Activated T-helper 17 cell treated with anti-CD3 and anti-CD28 coated beads, Interleukin-2, amount 50 U/mL, for 72 hours (primary cell): ENCODE measurements around the gene MPHOSPH9. TPM values are rescaled to one million over a fixed set of nuclear protein-coding genes. Genes with fewer than 3 reads are reported as not detected.
"Not testable (repeated sequence)": the region's sequence is repeated elsewhere in the genome, so short reads cannot be mapped to it uniquely, and the experiment has no call there.

Experiments
- ATAC-seq: fragments of 150-1000 bp; cut with Tn5 transposase; replicated peaks from 2 replicates; pipeline ENCODE4 v1.10.0; 2021; ENCODE audit warnings: mild to moderate bottlenecking, moderate library complexity
- H3K27ac Mint-ChIP-seq: one replicate; pipeline ENCODE4 v1.8.0; 2022; ENCODE audit warnings: mixed read lengths
- H3K27me3 Mint-ChIP-seq: one replicate; pipeline ENCODE4 v1.8.0; 2022; ENCODE audit warnings: mixed read lengths
- H3K36me3 Mint-ChIP-seq: one replicate; pipeline ENCODE4 v1.8.0; 2022; ENCODE audit warnings: low read depth, mild to moderate bottlenecking, mixed read lengths
- H3K4me1 Mint-ChIP-seq: one replicate; pipeline ENCODE4 v1.8.0; 2022; ENCODE audit warnings: mixed read lengths
- H3K4me3 Mint-ChIP-seq: one replicate; pipeline ENCODE4 v1.8.0; 2022; ENCODE audit warnings: mild to moderate bottlenecking, mixed read lengths
- H3K9me3 Mint-ChIP-seq: one replicate; pipeline ENCODE4 v1.8.0; 2022; ENCODE audit warnings: mixed read lengths
- total RNA-seq, 2 donors: library from RNA; stranded (reverse); gene quantifications; one replicate each; pipeline ENCODE4 v1.2.3, GENCODE V29; 2022

The MPHOSPH9 gene
- total RNA-seq, 2 donors from 2014 or later, result 72.3 to 77.1 TPM

DNA sequence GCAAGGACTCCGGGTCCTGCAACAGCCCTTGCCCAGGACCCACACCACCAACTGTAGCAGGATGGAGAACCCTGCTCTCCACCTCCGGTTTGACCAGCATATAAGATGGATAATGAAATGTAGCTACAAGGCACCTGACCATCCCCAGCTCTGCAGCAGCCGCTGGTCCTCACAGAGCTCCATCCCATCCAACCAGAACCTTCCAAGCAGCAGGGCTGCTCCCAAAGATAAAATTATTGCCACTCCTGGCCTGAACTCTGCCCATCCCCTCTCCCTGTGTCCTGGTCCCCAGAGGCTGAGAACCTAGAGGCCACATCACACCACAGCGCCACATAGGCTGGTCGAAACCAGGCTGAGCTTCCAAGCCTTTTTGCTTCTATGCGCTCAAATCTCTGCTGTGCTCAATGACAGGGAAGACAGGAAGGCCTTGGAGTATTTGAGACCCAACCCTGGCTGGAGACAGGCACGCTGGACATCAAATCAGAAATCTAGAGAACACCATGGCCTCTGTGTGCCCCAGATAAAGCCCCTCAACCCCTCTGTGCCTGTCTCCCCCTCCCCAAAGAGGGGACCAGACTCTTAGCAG is 34.5 kb upstream of the MPHOSPH9 start:
- Mint-ChIP-seq H3K36me3 (peaks cover 5% of the 10 kb centered on the region), H3K9me3 (no peaks in the 10 kb centered on the region), H3K4me1 (no peaks in the 10 kb centered on the region), H3K27ac (peak overlapping the region; percentile 52), H3K27me3 (no peaks in the 10 kb centered on the region), H3K4me3 (no peak overlapping the region)
- ATAC-seq, result no peak

DNA sequence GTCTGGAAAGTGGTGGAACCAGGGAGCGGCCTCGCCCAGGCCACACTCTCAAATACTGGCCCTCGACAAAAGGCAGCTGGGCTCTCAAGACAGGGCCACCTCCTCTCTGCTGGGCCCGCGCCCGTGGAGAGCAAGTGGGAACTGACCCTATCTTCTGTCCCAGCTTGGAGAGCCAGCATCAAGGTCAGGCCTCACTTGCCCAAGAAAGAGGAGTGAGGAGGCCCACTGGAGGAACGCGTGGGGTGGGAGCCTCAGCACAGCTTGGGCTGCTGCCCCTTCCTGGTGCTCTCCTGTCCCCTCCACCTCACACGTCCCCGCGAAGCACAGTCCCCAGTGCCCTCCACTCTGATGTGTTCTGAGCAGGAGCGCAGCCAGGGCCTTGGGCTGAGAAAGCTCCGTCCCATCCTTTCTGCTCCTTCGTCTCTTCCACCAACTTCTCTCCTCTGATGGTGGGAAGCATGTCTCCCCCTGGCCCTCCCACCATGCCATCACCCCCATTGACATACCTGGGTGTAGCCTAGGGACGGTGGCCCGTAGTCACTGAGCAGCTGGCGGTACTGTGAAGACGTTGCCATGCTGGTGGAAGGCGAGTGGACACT is 33.8 kb upstream of the MPHOSPH9 start:
- Mint-ChIP-seq H3K9me3 (no peaks in the 10 kb centered on the region), H3K27ac (peak overlapping the region; percentile 52), H3K4me1 (no peaks in the 10 kb centered on the region), H3K36me3 (peaks cover 5% of the 10 kb centered on the region), H3K4me3 (no peak overlapping the region), H3K27me3 (no peaks in the 10 kb centered on the region)
- ATAC-seq, result no peak

DNA sequence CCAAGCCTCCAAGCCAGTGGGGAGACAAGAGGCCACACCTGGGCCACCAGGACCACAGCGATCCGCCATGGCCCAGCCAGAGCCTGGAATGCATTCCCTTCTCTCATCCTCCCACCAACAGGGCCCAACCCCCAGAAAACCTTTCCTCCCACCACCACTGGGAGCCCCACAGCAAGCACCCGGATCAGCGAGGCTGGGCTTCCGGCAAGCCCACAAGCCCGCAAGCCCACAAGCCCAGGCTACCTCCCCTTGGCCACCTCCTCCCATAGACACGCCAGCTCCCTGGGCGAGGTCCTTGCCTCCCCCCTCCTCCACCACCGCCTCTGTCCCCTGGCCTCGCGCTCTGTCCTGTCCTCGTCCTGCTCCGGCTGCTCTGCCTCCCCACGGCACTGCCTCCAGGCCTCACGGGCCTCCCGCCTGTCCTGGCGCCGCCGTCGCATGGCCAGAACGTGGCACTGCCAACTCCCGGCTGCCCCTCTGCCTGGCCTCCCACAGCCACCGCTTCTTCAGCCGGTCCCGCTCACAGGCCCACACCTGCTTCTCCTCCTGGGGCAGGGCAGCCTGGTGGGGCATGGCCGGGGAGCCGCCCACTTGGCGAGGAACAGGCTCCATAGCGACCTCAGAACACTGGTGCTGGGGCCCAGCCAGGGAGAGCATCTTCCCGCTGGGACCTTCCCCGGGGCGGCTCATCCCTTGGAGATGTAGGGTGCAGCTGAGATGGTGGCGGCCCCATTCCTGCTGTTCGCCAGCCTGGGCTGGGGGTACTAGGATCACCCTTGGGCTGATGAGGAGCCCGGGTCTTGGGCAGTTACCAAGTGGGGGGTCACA is 33.1 kb upstream of the MPHOSPH9 start:
- Mint-ChIP-seq H3K27ac (no peak overlapping the region), H3K4me3 (no peak overlapping the region), H3K9me3 (no peaks in the 10 kb centered on the region), H3K4me1 (no peaks in the 10 kb centered on the region), H3K36me3 (peaks cover 5% of the 10 kb centered on the region), H3K27me3 (no peaks in the 10 kb centered on the region)
- ATAC-seq, result no peak

DNA sequence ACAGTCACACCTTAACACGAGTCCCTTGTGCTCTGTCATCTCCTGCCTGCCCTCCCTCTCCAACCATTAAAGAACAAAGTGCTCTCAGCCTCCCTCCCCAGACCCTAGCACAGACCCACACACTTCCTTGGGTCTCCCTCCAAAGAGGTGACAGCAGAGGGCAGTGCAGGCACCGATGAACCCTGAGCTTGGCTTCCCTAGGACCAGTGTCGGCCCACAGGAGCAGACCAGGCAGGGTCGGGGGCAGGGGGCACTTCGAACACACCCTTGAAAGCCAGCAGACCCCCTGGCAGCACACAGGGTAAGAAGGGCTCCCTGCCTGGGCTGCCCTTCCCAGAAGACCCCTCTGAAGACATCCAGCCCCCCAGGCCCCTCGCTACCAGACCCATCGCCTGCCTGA is 31.7 kb upstream of the MPHOSPH9 start:
- Mint-ChIP-seq H3K27me3 (no peaks in the 10 kb centered on the region), H3K4me3 (no peak overlapping the region), H3K36me3 (peaks cover 16% of the 10 kb centered on the region), H3K27ac (no peak overlapping the region), H3K9me3 (no peaks in the 10 kb centered on the region), H3K4me1 (no peaks in the 10 kb centered on the region)
- ATAC-seq, result no peak

DNA sequence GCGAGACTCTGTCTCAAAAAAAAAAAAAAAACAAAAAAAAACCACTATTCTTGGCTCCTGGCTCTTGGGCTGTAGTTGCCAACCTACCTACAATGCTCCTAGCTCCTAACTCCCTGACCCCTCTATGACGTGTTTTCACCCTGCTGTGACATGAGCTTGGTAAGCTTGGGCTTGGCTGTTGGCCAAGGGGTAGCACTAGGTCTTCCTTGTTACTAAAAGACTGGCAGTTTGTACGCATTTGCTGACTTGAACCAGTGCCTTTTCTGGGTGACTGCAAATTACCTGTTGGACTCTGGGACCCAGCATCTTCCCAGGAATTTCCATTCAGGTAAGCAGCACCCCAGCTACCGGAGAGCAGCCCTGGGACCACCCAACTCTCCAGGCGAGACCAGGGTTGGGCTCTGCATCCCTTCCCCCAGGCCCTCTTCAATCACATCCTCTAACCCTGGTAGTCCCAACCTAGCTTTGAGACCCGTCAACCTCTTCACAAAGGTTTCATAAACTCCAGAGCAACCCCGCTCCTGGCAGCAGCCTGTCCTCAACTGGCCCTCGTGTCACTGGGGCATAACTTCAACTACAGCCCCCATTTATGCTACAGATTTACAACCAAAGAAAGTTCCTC is 30.4 kb upstream of the MPHOSPH9 start:
- no peak for ATAC-seq
- Mint-ChIP-seq H3K4me3 (no peak overlapping the region), H3K4me1 (no peaks in the 10 kb centered on the region), H3K9me3 (no peaks in the 10 kb centered on the region), H3K27ac (no peak overlapping the region), H3K36me3 (peaks cover 26% of the 10 kb centered on the region), H3K27me3 (no peaks in the 10 kb centered on the region)

DNA sequence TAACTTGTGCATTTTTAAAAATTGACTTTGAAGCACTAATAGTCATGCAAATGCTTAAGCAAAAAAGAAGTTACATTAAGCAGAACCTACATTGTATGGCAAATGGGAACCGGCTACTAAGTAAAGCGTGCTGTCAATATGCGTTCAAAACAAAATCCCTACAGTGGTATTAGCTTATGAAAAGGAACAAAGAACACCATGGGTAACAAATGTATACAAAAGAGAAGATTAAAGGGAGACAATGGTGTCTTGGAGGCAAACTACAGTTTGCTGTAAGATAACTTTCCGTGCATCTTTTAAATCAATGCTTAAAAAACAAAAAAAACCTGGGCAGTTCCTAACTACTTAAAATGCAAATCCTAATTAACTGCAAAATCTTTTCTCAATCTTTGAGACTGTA is 28.3 kb upstream of the MPHOSPH9 start:
- peaks cover 48% of the 10 kb centered on the region for H3K36me3 Mint-ChIP-seq
- no peaks in the 10 kb centered on the region for H3K4me1 Mint-ChIP-seq
- no peaks in the 10 kb centered on the region for H3K9me3 Mint-ChIP-seq
- no peak overlapping the region for H3K27ac Mint-ChIP-seq
- no peak for ATAC-seq
- no peaks in the 10 kb centered on the region for H3K27me3 Mint-ChIP-seq
- no peak overlapping the region for H3K4me3 Mint-ChIP-seq

DNA sequence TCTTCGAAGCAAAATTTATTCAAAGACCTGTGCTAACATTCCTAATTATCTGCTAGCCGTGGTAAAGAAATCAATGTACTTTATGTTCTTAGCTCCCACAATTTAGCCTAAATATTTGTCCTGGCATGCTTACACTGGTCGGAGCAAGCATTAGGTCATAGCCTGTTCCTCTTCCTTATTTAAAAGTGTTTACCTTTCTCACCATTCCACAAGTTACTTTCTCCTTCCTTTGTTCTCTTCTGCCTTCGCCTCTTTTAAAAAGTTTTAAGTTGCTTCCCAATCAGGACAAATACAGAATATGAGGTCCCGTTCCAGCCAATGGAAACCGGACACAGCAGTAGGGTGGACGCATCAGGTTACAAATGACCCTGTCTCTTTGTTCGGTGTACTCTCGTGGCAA is 27.1 kb upstream of the MPHOSPH9 start:
- Mint-ChIP-seq H3K36me3 (peaks cover 59% of the 10 kb centered on the region), H3K27ac (no peak overlapping the region), H3K9me3 (no peaks in the 10 kb centered on the region), H3K4me1 (no peaks in the 10 kb centered on the region), H3K4me3 (no peak overlapping the region), H3K27me3 (no peaks in the 10 kb centered on the region)
- ATAC-seq, result no peak

DNA sequence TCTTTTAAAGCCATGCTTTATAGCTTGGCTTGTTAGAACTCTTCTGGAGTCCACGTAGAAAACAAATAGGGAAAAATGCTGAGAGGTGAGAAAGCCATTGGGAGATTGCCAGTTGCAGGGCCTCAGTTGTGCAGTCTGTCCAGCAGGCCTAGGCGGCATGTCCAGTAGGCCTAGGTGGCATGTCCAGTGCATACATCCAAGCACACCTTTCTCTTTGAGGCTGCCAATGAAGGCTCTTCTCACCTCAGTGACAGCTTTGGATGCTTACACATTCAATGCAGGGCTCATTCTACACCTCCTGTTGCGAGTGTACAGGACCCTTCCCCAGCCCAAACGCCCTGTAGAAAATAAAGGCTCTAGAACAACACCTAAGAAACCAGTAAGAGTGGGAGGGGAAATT is 25.7 kb upstream of the MPHOSPH9 start:
- H3K4me3 Mint-ChIP-seq, result no peak overlapping the region
- no peak for ATAC-seq
- no peaks in the 10 kb centered on the region for H3K4me1 Mint-ChIP-seq
- H3K27ac Mint-ChIP-seq, result no peak overlapping the region
- peaks cover 72% of the 10 kb centered on the region for H3K36me3 Mint-ChIP-seq
- no peaks in the 10 kb centered on the region for H3K27me3 Mint-ChIP-seq
- no peaks in the 10 kb centered on the region for H3K9me3 Mint-ChIP-seq

DNA sequence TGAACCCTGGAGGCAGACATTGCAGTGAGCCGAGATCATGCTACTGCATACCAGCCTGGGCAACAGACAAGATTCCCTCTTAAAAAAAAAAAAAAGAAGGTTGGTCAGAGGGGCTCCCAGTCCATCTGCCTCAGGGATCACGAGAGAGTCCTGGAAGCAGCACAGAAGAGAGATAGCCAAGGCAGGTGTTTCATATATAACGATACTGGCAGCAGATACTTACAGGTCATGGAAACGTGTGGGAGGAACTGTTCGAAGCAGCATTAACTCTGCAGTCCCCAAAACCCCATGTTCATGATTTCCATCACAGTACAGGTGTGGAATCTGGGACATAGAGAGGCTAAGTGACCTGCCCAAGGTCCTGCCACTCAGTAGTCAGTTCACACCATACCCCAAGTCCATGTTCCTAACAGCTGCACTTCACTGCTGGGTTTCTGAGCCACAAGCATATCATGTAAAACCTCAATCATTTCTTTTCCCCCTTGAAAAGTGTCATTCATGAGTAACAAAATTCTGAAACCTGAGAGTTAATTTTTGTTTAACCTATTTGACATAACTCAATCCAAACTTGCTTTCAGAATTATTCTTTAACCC is 22.0 kb upstream of the MPHOSPH9 start:
- Mint-ChIP-seq H3K27ac (no peak overlapping the region), H3K36me3 (peaks cover 79% of the 10 kb centered on the region), H3K27me3 (no peaks in the 10 kb centered on the region), H3K4me1 (peaks cover 11% of the 10 kb centered on the region), H3K9me3 (no peaks in the 10 kb centered on the region), H3K4me3 (no peak overlapping the region)
- peak; percentile 40 for ATAC-seq

DNA sequence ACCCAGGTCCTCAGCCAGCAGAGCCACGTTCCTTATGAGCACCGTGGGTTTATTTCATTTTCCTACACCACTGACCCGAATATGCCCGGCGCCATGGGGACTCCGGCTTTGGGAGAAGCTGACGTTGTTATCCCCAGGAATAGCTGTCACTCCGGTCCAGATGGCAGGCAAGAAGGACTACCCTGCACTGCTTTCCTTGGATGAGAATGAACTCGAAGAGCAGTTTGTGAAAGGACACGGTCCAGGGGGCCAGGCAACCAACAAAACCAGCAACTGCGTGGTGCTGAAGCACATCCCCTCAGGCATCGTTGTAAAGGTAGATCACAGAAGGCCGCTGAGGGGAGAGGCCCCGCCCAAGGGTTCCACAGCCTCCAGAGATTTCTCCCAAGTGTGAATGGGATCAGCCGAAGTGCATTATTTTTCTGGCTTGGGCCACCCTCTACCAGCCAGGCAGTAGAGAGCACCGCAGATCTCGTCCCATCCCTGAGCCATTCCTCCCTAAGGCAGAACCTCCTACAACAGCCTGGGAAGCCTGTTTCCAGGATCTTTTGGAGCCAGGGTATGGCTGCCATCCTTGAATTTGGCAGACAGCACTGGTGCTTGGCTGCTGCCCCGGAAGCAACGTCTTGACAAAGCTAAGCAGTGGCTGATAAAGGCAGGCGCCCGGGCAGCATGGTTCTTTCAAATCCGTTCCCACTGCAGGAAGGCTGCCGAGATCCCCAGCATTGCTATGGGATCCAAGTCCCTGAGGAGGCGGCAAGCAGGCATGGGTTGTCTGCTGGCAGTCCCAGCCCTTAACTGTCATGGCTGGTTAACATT is 20.9 kb upstream of the MPHOSPH9 start:
- Mint-ChIP-seq H3K27ac (no peak overlapping the region), H3K4me3 (no peak overlapping the region), H3K27me3 (no peaks in the 10 kb centered on the region), H3K9me3 (no peaks in the 10 kb centered on the region), H3K4me1 (peaks cover 13% of the 10 kb centered on the region), H3K36me3 (peaks cover 75% of the 10 kb centered on the region)
- no peak for ATAC-seq

DNA sequence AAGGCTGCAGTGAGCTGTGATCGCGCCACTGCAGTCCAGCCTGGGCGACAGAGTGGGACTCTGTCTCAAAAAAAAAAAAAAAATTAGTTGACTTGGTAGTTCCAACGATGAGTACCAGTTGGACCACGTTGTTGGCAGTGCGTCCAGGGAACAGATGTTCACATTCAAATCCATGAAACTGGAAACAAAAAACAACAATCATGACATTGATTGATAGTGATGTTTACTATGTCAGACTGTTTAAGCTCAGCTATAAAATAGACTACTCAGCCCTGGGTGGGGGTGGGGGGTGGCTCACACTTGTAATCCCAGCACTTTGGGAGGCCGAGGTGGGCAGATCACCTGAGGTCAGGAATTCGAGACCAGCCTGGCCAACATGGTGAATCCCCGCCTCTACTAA is 19.4 kb upstream of the MPHOSPH9 start:
- H3K4me1 Mint-ChIP-seq, result peaks cover 17% of the 10 kb centered on the region
- not testable (repeated sequence) for H3K4me3 Mint-ChIP-seq, H3K27me3 Mint-ChIP-seq, ATAC-seq, H3K27ac Mint-ChIP-seq, H3K9me3 Mint-ChIP-seq
- H3K36me3 Mint-ChIP-seq, result peaks cover 74% of the 10 kb centered on the region

DNA sequence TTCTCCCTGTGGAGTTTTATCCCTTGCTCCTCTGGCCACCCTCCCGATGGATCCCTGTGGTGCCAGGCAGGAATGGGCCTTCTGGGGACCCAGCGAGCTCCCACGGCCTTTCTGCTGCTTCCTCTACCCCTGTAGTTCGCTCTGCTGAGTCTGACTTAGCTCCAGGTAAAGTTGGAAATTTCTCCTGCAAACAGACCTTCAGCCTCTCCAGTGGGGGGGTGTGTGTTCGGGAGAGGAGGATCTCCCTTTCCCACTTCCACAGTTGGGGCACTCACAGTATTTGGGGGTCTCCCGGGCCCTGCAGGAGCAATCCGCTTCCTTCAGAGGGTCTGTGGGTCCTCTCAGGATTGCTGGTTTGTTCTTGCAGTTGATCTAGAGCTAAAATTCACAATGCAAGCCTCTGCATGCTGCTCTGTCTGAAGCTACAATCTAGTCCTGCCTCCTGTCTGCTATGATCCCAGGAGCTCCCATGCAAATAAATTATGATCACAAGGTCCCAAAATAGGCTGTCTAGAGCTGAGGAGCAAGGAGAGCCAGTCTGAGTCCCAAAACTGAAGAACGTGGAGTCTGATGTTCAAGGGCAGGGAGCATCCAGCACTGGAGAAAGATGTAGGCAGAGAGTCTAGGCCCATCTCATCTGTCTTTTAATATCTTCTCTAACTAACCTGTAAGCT is 18.6 kb upstream of the MPHOSPH9 start:
- Mint-ChIP-seq H3K36me3 (peaks cover 71% of the 10 kb centered on the region), H3K4me1 (peaks cover 17% of the 10 kb centered on the region), H3K27ac (peak overlapping the region; percentile 9), H3K27me3 (no peaks in the 10 kb centered on the region), H3K4me3 (no peak overlapping the region), H3K9me3 (no peaks in the 10 kb centered on the region)
- no peak for ATAC-seq

DNA sequence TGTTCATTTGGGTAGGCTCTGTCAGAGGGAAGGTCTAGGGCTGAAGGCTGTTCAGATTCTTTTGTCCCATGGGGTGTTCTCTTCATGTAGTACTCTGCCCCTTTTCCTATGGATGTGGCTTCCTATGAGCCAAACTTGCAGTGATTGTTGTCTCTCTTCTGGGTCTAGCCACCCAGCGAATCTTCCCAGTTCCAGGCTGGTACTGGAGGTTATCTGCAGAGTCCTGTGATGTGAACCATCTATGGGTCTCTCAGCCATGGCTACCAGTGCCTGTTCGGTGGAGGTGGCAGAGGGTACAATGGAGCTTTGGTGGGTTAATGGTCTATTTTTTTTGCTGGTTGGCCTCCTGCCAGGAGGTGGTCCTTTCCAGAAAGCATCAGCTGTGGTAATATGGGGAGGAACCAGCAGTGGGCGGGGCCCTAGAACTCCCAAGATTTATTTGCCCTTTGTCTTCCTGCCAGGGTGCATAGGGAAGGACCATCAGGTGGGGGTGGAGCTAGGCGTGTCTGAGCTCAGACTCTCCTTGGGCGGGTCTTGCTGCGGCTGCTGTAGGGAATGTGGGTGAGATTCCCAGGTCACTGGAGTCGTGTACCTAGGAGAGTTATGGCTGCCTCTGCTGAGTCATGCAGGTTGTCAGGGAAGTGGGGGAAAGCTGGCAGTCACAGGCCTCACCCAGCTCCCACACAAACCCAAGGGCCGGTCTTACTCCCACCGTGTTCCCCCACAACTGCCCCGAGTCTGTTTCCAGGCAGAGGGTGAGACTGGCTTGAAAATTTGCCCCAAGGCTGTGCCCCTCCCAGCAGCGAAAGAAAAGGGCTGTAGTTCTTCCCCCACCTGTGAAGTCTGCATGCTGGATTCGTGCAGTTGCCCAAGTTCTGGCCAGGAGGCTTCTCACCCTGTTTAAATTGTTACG is 17.8 kb upstream of the MPHOSPH9 start:
- Mint-ChIP-seq H3K4me1 (peaks cover 18% of the 10 kb centered on the region), H3K4me3 (no peak overlapping the region), H3K9me3 (no peaks in the 10 kb centered on the region), H3K36me3 (peaks cover 71% of the 10 kb centered on the region), H3K27me3 (no peaks in the 10 kb centered on the region), H3K27ac (peak overlapping the region; percentile 9)
- no peak for ATAC-seq
